Left ventricle myocardium superior (tissue), 1 donor: ENCODE results near the gene ATG13. TPM values are rescaled to one million over a fixed set of nuclear protein-coding genes. Genes with fewer than 3 reads are reported as not detected.

Experiments
- ATAC-seq: fragments of 200-7000 bp; cut with Tn5 transposase; one replicate; pipeline ENCODE4 v1.9.1; 2020; ENCODE audit warnings: mild to moderate bottlenecking, moderate library complexity
- DNase-seq: peaks from one replicate; pipeline ENCODE4 v3.0.0-alpha.2; 2020
- intact Hi-C: fragments of 100-400 bp; cut with micrococcal nuclease; formaldehyde crosslinking; loops from one replicate; pipeline ENCODE4 v1.11.0; 2022
- total RNA-seq: library from RNA; stranded (reverse); fragmentation: NEBNext Ultra II Directional; extraction: Animal tissue kit (Norgen Biotek cat#: 25700); gene quantifications from one replicate; pipeline ENCODE4 v1.2.1, GENCODE V29; 2021
- donor health status: DM: no; HTN: yes; CAD: no; lungs with severe emphysema.

ATG13 gene
- total RNA-seq, 1 donor from 2014 or later, result 34.4 TPM

DNA sequence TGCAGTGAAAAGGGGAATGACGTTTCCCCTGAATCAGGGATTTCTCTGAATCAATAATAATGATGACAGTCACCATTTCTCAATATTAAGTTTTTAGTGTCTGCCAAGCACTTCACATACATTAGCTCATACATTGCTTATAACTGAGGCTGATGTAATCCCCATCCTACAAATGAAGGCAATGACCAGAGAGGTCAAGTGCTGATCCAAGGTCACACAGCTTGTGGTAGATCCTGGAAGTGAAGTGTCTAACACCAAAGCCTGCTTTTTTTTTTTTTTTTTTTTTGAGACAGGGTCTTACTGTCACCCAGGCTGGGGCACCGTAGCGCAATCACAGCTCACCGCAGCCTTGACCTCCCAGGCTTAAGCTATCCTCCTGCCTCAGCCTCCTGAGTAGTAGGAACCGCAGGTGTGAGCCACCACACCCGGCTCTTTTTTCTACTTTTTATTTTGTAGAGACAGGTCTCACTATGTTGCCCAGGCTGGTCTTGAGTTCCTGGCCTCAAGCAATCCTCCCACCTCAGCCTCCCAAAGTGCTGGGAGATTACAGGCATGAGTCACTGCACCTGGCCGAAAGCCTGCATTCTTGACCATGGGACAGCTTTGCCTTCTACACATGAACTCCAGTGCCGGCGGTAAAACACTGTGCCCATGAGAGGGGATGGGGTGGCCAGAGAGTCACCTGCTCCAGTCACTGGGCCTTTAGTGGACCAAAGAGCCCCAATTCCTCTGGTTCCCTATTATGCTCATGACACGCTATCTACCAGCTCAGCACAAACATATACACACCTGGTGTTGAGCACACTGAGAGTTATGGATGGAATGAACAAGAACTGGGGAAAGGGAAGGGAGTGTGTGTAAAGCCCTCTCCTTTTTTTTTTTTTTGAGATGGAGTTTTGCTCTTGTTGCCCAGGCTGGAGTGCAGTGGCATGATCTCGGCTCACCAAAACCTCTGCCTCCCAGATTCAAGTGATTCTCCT is 65.7 kb downstream of the ATG13 start:
- no peak for DNase-seq
- no peak for ATAC-seq
- intact Hi-C loops, result no loop called here

DNA sequence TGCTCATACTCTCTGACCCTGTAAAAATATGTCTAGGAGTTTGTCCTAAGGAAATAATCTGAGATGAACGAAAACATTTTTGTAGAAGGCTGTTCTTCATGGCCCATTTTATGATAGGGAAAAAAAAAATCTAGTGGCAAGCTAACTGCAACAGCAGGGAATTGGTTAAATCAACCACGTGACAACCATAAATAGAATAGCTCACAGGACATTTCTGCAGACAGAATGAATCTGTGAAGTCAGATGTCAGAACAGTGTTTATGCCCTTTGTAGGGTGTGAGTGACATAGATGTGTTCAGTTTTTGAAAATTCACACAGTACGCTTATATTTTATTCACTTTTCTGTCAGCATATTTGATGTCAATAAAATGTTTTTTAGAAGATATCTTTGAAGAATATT is 67.0 kb downstream of the ATG13 start:
- intact Hi-C loops, result no loop called here
- DNase-seq (no peak), ATAC-seq (peak; percentile 71)

GRCh38 chr11:46686886-46687795 is 69.8 kb downstream of the ATG13 start:
- intact Hi-C loops, result no loop called here
- DNase-seq (no peak), ATAC-seq (peak; percentile 49)

- intact Hi-C loops, result no loop called here
- no peak for ATAC-seq
- no peak for DNase-seq
Observed at GRCh38 chr11:46690702-46691101, 73.3 kb downstream of the ATG13 start.

DNA sequence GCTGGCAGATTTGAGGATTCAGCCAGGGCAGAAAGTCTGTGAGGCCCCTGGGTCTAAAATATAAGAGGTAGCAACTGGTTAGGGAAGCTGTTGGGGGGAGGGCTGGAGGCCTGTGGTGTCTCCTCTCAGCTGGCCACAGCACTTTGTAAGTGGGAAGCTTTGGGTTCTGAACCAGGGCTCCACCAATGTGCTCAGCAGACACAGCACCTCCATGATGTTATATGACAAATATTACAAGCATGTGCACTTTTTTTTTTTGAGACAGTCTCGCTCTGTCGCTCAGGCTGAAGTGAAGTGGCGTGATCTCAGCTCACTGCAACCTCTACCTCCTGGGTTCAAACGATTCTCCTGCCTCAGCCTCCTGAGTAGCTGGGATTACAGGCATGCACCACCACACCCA is 75.1 kb downstream of the ATG13 start:
- ATAC-seq, result no peak
- DNase-seq, result no peak
- intact Hi-C loops, result no loop called here

DNA sequence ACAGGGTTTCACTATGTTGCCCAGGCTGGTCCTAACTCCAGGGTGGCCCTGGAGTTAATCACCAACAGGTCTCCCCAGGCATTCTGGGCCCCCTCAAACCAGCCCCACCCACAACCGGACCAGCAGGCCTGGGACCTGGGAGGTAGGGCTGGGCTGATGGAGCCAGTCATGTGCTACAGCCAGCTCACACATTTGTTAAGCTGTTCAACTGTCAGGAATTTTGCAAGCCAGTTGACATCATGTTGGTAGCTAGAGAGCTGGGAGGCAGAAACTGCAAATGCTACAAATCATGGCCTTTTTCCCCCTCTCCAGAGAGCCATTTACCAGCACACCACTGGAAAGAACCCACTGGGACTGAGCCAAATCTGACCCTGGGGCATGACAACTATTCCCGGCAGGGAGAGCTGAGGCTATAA is 76.3 kb downstream of the ATG13 start:
- intact Hi-C loops, result no loop called here
- ATAC-seq (no peak), DNase-seq (no peak)

DNA sequence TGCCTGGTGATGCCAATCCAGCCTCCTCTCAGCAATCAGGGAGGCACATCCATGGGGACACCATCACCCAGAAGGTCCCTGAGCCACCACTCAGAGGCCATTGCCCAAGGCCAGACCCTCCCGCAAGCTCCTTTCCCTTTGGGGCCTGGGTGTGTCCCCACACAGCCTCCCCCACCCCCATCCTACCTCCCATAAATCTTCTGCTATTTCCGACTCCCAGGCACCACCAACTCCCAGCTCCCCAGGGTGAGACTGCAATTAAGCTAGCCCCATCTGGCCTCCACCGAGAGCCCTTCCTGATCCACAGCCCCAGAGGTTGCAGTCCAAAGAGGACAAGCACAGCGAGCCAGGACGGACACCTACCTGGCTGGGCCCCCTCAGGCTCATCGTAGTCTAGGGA is 76.7 kb downstream of the ATG13 start:
- DNase-seq (no peak), ATAC-seq (no peak)
- intact Hi-C loops, result no loop called here

- no peak for DNase-seq
- no peak for ATAC-seq
- intact Hi-C loops, result no loop called here
Observed at GRCh38 chr11:46694607-46695006, 77.3 kb downstream of the ATG13 start.

DNA sequence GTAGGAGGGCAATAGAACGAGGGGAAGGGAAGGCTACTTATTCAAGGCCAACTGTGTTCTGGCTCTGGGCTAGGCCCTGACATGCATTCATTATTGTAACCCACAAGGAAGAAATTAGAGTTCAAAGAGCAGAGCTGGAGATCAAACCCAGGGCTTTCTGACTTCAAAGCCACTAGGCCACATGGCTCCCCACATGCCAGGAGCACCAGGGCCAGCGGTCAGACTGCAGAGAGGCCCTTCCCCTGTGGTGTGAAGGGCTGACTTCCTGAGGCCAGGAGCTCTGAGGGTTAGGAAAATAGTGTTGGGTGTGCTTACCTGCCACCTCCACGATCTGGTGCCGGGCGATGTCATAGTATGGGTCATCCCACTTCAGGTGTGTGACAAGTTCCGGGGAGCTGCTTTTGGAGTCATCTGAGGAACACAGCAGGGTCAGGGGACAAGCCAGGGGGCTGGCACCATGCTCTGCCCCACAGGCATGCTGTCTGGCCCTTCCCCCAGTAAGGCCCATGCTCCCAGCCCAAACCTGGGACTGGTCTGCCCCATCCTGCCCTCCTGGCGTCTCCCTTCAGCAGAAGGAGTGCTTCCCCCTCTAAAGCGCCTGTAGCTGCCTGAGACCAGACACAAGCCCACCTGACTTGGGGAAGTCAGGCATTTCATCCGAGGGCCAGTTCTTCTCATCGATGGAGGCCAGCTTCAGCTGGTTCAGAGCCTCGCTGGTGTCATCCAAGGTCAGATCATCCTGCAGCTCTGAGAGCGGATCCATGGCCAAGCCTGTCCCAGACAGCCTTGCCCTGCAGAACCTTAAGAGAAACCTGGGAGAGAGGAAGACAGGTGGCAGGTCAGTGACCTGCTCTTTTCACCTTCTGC is 78.2 kb downstream of the ATG13 start:
- no peak for ATAC-seq
- no peak for DNase-seq
- intact Hi-C loops, result no loop called here

- DNase-seq (peak; percentile 89), ATAC-seq (peak; percentile 68)
- intact Hi-C loops, result no loop called here
Observed at GRCh38 chr11:46696212-46696558, 78.8 kb downstream of the ATG13 start.

GRCh38 chr11:46697303-46697702 is 80.0 kb downstream of the ATG13 start:
- DNase-seq, result no peak
- intact Hi-C loops, result no loop called here
- ATAC-seq, result peak; percentile 31

GRCh38 chr11:46697723-46698122 is 80.4 kb downstream of the ATG13 start:
- ATAC-seq (no peak), DNase-seq (no peak)
- intact Hi-C loops, result no loop called here

DNA sequence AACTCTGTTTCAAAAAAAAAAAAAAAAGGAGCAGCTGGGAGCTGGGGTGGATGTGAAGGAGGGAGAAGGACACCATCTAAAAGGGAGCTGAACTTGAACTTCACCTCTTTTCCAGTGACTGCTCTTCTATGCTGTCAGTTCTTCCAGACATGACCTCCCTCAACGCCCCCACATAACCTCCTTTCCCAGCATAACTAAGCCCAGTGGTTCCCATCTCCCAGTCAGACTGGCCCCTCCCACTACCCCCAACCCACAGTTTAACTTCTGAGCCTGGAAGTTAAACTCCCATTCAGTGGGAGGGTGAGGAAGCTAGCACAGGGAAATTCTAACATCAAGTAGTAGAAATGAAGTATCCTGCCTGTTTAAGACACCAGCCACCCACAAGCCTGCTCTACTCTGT is 81.2 kb downstream of the ATG13 start:
- ATAC-seq (no peak), DNase-seq (no peak)
- intact Hi-C loops, result no loop called here

DNA sequence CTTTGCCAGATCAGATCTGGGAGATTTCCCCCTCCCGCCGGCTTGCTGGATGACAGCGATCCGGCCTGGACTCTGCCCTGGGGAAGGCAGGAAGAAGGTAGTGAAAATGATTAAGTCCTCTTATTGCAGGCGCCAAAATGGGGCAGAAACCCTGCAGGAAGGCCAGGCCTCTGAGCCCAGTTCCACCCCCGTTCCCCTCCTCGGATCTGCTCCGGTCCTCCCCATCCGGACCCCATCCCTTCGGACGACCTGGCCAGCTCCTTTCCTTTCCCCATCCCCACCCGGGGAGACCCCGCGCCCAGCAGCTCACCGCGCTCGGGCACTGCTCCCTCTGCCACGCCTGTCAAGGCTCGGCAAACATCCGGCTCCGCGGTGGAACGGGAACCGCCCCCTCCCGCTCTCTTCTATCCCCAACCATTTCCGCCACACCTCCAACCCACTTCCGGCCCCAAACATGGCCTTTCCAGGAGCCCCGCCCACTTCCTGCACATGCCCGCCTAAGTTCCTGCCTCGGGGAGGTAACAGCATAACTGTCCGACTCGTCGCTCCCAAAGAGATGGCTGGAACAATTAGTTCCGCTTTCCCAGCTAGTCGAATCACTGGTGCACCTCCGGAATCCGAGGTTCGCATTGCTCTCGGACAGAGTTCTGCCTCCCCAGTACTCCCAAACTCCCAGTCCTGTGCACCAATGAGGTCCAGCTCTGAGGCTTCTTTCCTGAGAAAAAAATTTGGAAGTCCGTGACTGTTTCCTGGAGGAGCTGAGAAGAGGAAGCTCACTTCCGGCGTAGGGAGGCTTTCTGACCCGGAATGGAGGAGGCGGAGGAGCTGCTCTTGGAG is 83.1 kb downstream of the ATG13 start, which contains the start of the genes ARHGAP1 and ZNF408:
Gene ARHGAP1 (minus strand): TSS at position 379 of the 837 bp plus-strand sequence. CDS start 4,512 bp downstream, outside the sequence.
Gene ZNF408 (plus strand): TSS at position 791 of the 837 bp plus-strand sequence. CDS start 17 bp downstream, at position 808.
- intact Hi-C loops, result no loop called here
- DNase-seq, result peak; percentile 99
- ATAC-seq, result peak; percentile 89

GRCh38 chr11:46701078-46701654 is 83.8 kb downstream of the ATG13 start:
- intact Hi-C loops, result no loop called here
- no peak for DNase-seq
- no peak for ATAC-seq

DNA sequence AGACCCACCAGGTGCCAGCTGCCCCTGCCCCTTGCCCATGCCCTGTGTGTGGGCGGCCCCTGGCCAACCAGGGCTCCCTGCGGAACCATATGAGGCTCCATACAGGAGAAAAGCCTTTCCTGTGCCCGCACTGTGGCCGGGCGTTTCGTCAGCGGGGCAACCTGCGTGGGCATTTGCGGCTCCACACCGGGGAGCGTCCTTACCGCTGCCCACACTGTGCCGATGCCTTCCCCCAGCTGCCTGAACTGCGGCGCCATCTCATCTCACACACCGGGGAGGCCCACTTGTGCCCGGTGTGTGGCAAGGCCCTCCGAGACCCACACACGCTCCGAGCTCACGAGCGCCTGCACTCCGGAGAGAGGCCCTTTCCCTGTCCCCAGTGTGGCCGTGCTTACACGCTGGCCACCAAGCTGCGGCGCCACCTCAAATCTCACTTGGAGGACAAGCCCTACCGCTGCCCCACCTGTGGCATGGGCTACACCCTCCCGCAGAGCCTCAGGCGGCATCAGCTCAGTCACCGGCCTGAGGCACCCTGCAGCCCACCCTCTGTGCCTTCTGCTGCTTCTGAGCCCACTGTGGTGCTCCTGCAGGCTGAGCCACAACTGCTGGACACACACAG is 87.8 kb downstream of the ATG13 start:
- ATAC-seq (no peak), DNase-seq (no peak)
- intact Hi-C loops, result no loop called here

GRCh38 chr11:46706886-46707285 is 89.5 kb downstream of the ATG13 start:
- intact Hi-C loops, result no loop called here
- ATAC-seq (no peak), DNase-seq (no peak)
